Ramos (cell line): ENCODE measurements around the gene LINC00305.

ENCODE experiments used
- in situ Hi-C: fragments of 300-500 bp; cut with MboI; formaldehyde crosslinking; loops from one replicate; pipeline ENCODE4 v1.14.3; 2022; ENCODE audit warnings: low sequenced_read_pairs; ENCODE audit not compliant: unreplicated experiment

The LINC00305 gene

GRCh38 chr18:64037812-64038414 is 111.0 kb downstream of the LINC00305 start:
- in situ Hi-C loops = no loop called here

GRCh38 chr18:64032312-64032711 is 116.6 kb downstream of the LINC00305 start:
- in situ Hi-C loops = no loop called here

- in situ Hi-C loops = no loop called here
Measured at GRCh38 chr18:64031411-64031810, 117.5 kb downstream of the LINC00305 start.
